ENCODE measurements around the gene GPR108. TPM values are rescaled to one million over a fixed set of nuclear protein-coding genes. Genes with fewer than 3 reads are reported as not detected.

The GPR108 gene
- total RNA-seq, 1 experiment from 2014 or later: 43.0 TPM

DNA sequence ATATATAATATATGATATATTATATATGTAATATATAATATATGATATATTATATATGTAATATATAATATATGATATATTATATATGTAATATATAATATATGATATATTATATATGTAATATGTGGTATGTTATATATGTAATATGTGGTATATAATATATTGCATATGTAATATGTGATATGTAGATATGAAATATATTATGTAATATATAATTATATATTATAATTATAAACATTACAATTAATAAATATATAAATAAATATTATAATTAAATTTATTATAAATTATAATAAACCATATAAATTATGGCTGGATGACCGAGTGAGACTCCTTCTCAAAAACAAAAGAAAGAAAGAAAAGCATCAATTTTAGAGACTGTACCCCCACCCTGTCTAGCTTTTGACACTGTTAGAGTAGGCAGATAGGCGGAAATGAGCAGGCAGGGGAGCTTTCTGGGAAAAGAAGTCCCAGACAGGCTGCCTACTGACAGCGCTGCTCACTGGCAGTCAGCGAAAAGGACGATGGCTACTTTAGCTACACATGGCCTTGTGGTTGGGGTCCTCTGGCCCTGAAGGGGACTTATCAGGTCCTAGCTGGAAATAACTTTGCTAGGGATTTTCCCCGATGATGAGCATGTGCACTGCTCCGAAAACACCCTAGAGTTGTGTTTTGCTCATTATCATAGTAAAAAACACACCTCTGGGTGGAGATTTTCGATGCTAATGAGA lies 36.6 kb downstream of the GPR108 start:
- no peaks in the 10 kb centered on the region for H3K4me1 ChIP-seq (ENCODE audit: control insufficient read depth, insufficient read depth, low read length)
- H3K9me3 ChIP-seq (ENCODE audit: control insufficient read depth, insufficient read depth, low read depth, low read length): no peaks in the 10 kb centered on the region
- TF ChIP-seq SIN3A (IDR thresholded peaks at IDR 0.05; ENCODE audit: borderline replicate concordance, insufficient read depth, low read depth, low read length) (no peak), CTCF (IDR thresholded peaks at IDR 0.05) (no peak), TCF7L2 (IDR thresholded peaks at IDR 0.05; ENCODE audit: low read depth, low read length) (no peak), POLR2AphosphoS5 (IDR thresholded peaks at IDR 0.05; ENCODE audit: low read depth, low read length) (no peak)
- TF ChIP-seq, protein P1, sequence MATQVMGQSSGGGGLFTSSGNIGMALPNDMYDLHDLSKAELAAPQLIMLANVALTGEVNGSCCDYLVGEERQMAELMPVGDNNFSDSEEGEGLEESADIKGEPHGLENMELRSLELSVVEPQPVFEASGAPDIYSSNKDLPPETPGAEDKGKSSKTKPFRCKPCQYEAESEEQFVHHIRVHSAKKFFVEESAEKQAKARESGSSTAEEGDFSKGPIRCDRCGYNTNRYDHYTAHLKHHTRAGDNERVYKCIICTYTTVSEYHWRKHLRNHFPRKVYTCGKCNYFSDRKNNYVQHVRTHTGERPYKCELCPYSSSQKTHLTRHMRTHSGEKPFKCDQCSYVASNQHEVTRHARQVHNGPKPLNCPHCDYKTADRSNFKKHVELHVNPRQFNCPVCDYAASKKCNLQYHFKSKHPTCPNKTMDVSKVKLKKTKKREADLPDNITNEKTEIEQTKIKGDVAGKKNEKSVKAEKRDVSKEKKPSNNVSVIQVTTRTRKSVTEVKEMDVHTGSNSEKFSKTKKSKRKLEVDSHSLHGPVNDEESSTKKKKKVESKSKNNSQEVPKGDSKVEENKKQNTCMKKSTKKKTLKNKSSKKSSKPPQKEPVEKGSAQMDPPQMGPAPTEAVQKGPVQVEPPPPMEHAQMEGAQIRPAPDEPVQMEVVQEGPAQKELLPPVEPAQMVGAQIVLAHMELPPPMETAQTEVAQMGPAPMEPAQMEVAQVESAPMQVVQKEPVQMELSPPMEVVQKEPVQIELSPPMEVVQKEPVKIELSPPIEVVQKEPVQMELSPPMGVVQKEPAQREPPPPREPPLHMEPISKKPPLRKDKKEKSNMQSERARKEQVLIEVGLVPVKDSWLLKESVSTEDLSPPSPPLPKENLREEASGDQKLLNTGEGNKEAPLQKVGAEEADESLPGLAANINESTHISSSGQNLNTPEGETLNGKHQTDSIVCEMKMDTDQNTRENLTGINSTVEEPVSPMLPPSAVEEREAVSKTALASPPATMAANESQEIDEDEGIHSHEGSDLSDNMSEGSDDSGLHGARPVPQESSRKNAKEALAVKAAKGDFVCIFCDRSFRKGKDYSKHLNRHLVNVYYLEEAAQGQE (IDR thresholded peaks at IDR 0.05; ENCODE audit: insufficient read depth in 1 of 2, low read depth in 2 of 2, low read length in 1 of 2): no peak
- ChIA-PET CTCF (no interaction called here), POLR2A (no interaction called here)
- no peak overlapping the region for H3K27ac ChIP-seq (ENCODE audit: low read length)
- no peaks in the 10 kb centered on the region for H3K36me3 ChIP-seq (ENCODE audit: control insufficient read depth, insufficient read depth, low read length)
- DNase-seq (ENCODE audit: low read depth, low spot score) (no peak), ATAC-seq (no peak)
- BruUV-seq (replicated peaks): no TSS peak
- no peak overlapping the region for H3K4me3 ChIP-seq (ENCODE audit: low read depth in 2 of 2, low read length in 2 of 2)
- intact Hi-C loops (cut with micrococcal nuclease; ENCODE audit: unreplicated experiment) (no loop called here), in situ Hi-C loops (cut with HindIII; ENCODE audit: low pct_unique_long_range_greater_than_20kb, low sequenced_read_pairs) (no loop called here)
- no peaks in the 10 kb centered on the region for H3K27me3 ChIP-seq (ENCODE audit: control insufficient read depth, insufficient read depth, low read length)

DNA sequence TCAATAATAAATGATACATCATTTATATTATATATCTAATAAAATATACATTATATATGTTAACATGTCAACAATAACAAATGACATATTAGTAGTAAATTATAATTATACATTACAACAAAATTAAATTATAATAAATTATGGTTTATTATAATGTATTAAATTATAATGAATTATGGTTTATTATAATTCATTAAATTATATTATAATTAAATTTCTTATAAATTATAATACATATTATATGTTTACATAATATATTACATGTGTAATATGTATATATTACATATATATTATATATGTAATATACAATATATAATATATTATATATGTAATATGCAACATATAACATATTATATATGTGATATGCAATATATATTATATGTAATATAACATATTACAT lies 37.4 kb downstream of the GPR108 start:
- ATAC-seq: no peak
- in situ Hi-C loops (cut with HindIII; ENCODE audit: low pct_unique_long_range_greater_than_20kb, low sequenced_read_pairs): no loop called here
- CTCF ChIA-PET: no interaction called here

More for the DNA sequence above, 37.4 kb downstream of the GPR108 start:
- intact Hi-C loops (cut with micrococcal nuclease; ENCODE audit: unreplicated experiment): no loop called here
- no peak for TF ChIP-seq SIN3A (IDR thresholded peaks at IDR 0.05; ENCODE audit: borderline replicate concordance, insufficient read depth, low read depth, low read length)
- TF ChIP-seq CTCF (IDR thresholded peaks at IDR 0.05): no peak
- TF ChIP-seq TCF7L2 (IDR thresholded peaks at IDR 0.05; ENCODE audit: low read depth, low read length): no peak
- TF ChIP-seq, protein P1 (IDR thresholded peaks at IDR 0.05; ENCODE audit: insufficient read depth in 1 of 2, low read depth in 2 of 2, low read length in 1 of 2): no peak
- no peak for TF ChIP-seq POLR2AphosphoS5 (IDR thresholded peaks at IDR 0.05; ENCODE audit: low read depth, low read length)
- Histone ChIP-seq H3K4me1 (ENCODE audit: control insufficient read depth, insufficient read depth, low read length) (no peaks in the 10 kb centered on the region), H3K27ac (ENCODE audit: low read length) (no peak overlapping the region), H3K36me3 (ENCODE audit: control insufficient read depth, insufficient read depth, low read length) (no peaks in the 10 kb centered on the region), H3K4me3 (ENCODE audit: low read depth in 2 of 2, low read length in 2 of 2) (no peak overlapping the region), H3K9me3 (ENCODE audit: control insufficient read depth, insufficient read depth, low read depth, low read length) (no peaks in the 10 kb centered on the region), H3K27me3 (ENCODE audit: control insufficient read depth, insufficient read depth, low read length) (no peaks in the 10 kb centered on the region)
- POLR2A ChIA-PET: no interaction called here
- DNase-seq (ENCODE audit: low read depth, low spot score): no peak
- no TSS peak for BruUV-seq (replicated peaks)
